ENCODE results near the gene NCDN.

The NCDN gene

GRCh38 chr1:35591211-35591610 lies 33.6 kb downstream of the NCDN start:
- TF ChIP-seq CTCF (IDR thresholded peaks at IDR 0.05) = no peak

GRCh38 chr1:35592991-35593769 lies 35.6 kb downstream of the NCDN start:
- no peak for TF ChIP-seq CTCF (IDR thresholded peaks at IDR 0.05)

GRCh38 chr1:35594005-35594760 lies 36.6 kb downstream of the NCDN start:
- TF ChIP-seq CTCF (IDR thresholded peaks at IDR 0.05) = no peak

GRCh38 chr1:35595684-35596083 lies 38.1 kb downstream of the NCDN start:
- no peak for TF ChIP-seq CTCF (IDR thresholded peaks at IDR 0.05)

GRCh38 chr1:35597870-35598269 lies 40.3 kb downstream of the NCDN start:
- no peak for TF ChIP-seq CTCF (IDR thresholded peaks at IDR 0.05)

- TF ChIP-seq CTCF (IDR thresholded peaks at IDR 0.05) = no peak
These were observed 41.3 kb downstream of the NCDN start for GRCh38 chr1:35598895-35599294.

- no peak for TF ChIP-seq CTCF (IDR thresholded peaks at IDR 0.05)
These were observed 41.8 kb downstream of the NCDN start for GRCh38 chr1:35599411-35599810.

All from LNCAP (cell line).